Fibroblast of skin of left quadriceps (primary cell): Measurements from ENCODE around the gene SFRP5.

Experiments used
- DNase-seq, 2 experiments: peaks; one replicate each; pipeline ENCODE4 v3.0.0-alpha.2; 2013; ENCODE audit warnings: low read depth in 2 of 2

Gene SFRP5

DNA sequence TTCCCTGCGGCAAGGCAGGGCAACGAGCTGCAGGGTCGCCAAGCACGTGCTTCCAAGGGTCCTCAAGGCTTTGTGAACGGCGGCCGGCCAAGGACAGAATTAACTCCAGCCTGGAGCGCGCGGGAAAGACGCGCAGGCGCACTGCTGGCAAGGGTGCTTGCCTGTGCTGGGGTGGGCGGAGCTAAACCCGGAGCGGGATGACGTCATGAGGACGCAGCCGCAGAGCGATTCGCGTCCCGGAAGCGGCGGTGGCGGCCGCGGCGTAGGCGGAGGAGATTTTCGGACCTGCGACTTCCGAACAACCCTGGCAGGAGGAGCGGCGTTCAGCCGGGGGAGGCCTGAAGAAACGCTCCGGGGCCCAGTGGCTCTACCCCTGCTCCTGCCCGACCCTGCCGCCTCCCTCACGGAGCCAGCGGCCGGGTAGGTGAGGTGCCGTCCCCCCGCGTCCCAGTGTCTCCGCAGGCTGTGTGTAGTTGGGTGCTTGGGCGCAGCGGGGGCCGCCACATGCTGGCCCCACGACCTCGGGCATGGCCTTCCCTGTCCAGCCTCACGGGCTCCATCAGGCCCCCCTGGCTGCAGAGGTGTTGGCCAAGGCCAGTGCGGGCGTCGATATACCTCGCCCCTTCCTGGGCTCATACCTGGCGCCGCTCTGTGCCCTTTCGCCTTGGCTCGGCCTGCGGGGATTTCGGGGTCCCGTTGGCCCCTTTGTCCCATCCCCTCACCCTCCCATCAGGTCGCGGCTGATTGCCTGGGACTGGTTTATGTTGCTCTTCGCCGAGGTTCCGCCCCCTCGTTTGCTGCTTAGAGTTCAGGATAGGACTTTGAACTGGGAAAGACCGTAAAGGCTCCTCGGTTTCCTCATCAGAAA, 34.7 kb downstream of the SFRP5 start, which contains the start of gene ZFYVE27:
Gene ZFYVE27 (plus strand): TSS at position 227 of the 868 bp plus-strand sequence. CDS start 1,350 bp downstream, outside the sequence.
- peak; percentile 80 to 86 for DNase-seq

DNA sequence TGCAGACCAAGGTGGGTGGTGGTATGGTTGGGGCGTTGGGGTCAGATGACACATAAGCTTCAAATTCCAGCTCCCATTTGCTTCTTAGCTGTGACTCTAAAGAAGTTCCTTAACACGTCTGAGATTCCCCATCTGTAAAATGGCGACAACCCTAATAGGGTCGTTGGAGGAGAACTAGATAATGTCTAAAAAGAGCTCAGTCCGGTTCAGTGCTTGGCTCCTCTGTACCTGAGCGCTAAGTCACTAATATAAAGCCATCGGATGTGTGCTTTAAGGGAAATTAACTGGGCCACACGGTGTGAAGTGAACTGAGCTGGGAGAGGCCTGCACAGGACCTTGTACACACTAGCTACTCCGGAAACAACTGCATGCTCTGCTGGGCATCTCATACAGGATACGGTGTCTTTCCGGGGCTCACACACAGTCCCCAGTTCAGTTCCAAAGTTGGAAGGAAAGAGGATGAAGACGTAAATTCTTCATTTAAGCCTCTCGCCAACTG, 35.3 kb downstream of the SFRP5 start:
- no peak for DNase-seq

GRCh38 chr10:97734021-97734420, 37.8 kb downstream of the SFRP5 start:
- DNase-seq: no peak

DNA sequence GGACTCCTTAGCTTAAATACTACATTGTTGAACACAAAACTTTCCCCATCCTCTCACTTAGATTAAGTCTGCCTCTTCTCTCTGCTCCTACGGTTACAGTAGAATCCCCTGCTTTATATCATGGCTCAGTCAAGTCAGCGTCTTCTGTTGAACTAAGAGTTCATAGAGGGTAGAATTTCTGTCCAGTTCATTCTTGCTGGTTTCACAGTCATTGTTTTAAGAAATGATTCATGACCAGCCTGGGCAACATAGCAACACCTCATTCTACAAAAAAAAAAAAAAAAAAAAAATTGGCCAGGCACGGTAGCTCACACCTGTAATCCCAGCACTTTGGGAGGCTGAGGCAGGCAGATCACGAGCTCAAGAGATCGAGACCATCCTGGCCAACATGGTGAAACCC, 38.5 kb downstream of the SFRP5 start:
- DNase-seq: no peak

GRCh38 chr10:97732052-97732359, 39.8 kb downstream of the SFRP5 start:
- DNase-seq: no peak

- DNase-seq: peak in 1 of 2 experiments; percentile 48
These were observed 40.3 kb downstream of the SFRP5 start for GRCh38 chr10:97731346-97732051.

- no peak for DNase-seq
These were observed 42.8 kb downstream of the SFRP5 start for GRCh38 chr10:97729014-97729413.

GRCh38 chr10:97726636-97727178, 45.1 kb downstream of the SFRP5 start:
- peak in 1 of 2 experiments; percentile 50 for DNase-seq

DNA sequence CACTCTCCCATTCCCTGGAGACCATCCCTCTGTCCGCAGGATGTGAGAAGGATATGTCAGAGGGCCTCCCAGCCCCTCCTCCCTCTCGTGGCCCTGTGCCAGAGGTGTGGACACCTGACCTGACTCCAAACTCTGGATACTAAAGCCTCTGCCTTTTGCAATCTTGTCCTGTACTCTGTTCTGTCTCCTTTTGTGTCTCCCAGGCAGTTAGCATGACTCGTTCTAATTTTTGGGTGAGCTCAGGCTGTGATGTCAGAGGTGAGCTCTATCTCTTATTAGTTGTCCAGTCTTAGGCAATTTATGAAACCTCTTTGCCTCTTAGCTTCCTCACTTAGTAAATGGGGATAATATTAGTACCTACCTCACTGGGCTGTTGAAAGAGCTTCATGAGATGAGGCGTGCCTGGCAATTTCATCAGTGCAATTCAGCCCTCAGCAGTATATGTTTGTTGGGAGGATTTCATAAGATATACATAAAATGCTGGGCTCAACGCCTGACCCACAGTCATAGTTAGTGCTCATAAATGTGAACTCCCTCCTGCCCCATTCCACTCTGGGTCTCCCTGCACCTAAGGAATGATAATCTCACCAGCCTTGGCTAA, 47.4 kb downstream of the SFRP5 start:
- DNase-seq: no peak

DNA sequence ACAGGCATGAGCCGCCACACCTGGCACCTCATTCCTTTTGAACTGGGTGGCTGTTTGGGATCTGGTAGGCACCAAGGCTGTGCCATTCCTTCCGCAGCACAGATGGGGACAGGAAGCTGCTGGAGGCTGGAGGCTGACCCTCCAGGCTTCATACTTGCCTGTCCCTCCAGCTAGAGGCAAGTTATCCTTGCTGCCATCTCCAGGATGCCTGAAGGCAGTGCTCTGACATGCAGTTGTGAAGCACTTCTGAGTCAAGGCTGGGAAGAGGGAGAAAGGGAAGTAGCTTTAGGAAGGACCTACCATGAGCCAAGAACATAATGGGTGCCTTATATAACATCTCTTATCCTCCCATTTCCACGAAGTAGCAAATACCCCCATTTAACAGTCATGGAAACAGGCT, 48.8 kb downstream of the SFRP5 start:
- no peak for DNase-seq

GRCh38 chr10:97721871-97722780, 49.7 kb downstream of the SFRP5 start:
- DNase-seq: no peak

DNA sequence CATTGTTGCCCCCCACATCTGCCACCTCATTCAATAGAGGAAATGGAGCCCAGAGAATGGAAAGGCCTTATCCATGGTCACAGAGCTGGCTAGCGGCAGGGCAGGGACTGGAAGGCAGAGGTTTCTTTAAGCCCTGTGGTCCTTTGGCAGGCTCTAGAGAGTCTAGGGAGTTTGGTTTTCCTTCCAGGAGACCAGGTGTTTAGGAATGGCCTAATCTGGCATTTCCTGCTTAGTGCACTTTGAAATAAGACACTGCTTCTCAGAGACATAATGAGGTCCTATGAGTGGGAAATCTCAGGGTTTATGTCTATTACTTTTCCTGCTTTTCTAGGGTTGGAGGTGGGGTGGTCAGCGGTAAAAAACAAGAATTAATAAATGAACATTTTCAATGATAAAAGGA, 52.2 kb downstream of the SFRP5 start:
- DNase-seq: no peak

- no peak for DNase-seq
These were observed 53.1 kb downstream of the SFRP5 start for GRCh38 chr10:97718659-97719142.

DNA sequence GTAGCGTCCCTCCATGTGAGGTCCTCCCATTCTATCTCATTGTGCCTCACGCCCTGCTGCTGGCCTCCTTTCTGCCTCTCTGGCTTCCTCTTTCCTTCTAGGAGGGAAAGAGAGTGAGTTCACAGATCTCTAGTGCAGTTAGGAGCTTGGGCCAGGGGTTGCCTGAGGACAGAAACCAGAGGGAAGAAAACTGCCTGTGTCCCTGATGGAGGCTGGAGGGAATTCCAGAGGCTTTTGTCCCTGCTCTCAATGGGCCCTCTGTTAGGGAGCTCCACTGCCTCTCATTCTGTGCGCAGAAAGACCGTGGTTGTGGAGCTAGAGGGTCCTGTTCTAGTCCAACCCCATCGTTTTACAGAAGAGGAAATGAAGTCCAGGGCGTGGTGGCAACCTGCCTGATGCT, 53.6 kb downstream of the SFRP5 start:
- DNase-seq: no peak

DNA sequence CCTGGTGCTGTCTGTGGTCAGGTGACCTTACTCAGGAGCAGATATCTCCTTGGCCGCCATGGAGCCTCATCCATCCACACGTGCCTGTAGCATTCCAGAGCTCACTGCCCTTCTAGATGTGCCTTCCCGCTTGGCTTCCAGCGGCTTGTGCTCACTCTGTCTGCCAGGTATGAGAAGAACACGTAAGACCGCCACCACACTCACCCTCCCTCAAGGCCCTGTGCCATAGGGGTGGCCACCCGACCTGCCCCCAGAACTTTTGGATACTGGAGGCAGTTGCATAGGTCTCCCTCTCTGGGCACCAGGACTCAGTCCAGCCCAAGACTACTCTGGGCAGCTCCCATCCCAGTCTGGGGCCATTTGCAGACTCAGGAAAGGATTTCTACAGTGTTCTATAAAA, 54.2 kb downstream of the SFRP5 start:
- no peak for DNase-seq
